ENCODE data around the gene TSPAN9.

Gene TSPAN9

GRCh38 chr12:3275171-3276041 is 198.2 kb downstream of the TSPAN9 start:
- DNase-seq (ENCODE audit: low spot score): peak; percentile 40

- no peak for DNase-seq (ENCODE audit: low spot score)
Measured at GRCh38 chr12:3276226-3276625, 199.0 kb downstream of the TSPAN9 start.

GRCh38 chr12:3277306-3277943 is 200.2 kb downstream of the TSPAN9 start:
- DNase-seq (ENCODE audit: low spot score): no peak

GRCh38 chr12:3278681-3279414 is 201.7 kb downstream of the TSPAN9 start:
- DNase-seq (ENCODE audit: low spot score): no peak

GRCh38 chr12:3279415-3279780 is 202.2 kb downstream of the TSPAN9 start:
- DNase-seq (ENCODE audit: low spot score): no peak

GRCh38 chr12:3279832-3280231 is 202.7 kb downstream of the TSPAN9 start:
- no peak for DNase-seq (ENCODE audit: low spot score)

GRCh38 chr12:3280967-3281366 is 203.8 kb downstream of the TSPAN9 start:
- no peak for DNase-seq (ENCODE audit: low spot score)

- no peak for DNase-seq (ENCODE audit: low spot score)
Measured at GRCh38 chr12:3281588-3282383, 204.6 kb downstream of the TSPAN9 start.

GRCh38 chr12:3282384-3282670 is 205.1 kb downstream of the TSPAN9 start:
- no peak for DNase-seq (ENCODE audit: low spot score)

GRCh38 chr12:3283137-3283680 is 206.0 kb downstream of the TSPAN9 start:
- DNase-seq (ENCODE audit: low spot score): no peak

GRCh38 chr12:3284405-3284804 is 207.2 kb downstream of the TSPAN9 start:
- DNase-seq (ENCODE audit: low spot score): no peak

- no peak for DNase-seq (ENCODE audit: low spot score)
Measured at GRCh38 chr12:3285570-3285969, 208.4 kb downstream of the TSPAN9 start.

- no peak for DNase-seq (ENCODE audit: low spot score)
Measured at GRCh38 chr12:3288690-3289089, 211.5 kb downstream of the TSPAN9 start.

GRCh38 chr12:3289702-3290101 is 212.5 kb downstream of the TSPAN9 start:
- no peak for DNase-seq (ENCODE audit: low spot score)

GRCh38 chr12:3291939-3292338 is 214.8 kb downstream of the TSPAN9 start:
- DNase-seq (ENCODE audit: low spot score): no peak

- no peak for DNase-seq (ENCODE audit: low spot score)
Measured at GRCh38 chr12:3292677-3293412, 215.7 kb downstream of the TSPAN9 start.

GRCh38 chr12:3293446-3294161 is 216.4 kb downstream of the TSPAN9 start:
- no peak for DNase-seq (ENCODE audit: low spot score)

- no peak for DNase-seq (ENCODE audit: low spot score)
Measured at GRCh38 chr12:3294481-3294911, 217.3 kb downstream of the TSPAN9 start.

- DNase-seq (ENCODE audit: low spot score): no peak
Measured at GRCh38 chr12:3295225-3295624, 218.0 kb downstream of the TSPAN9 start.

GRCh38 chr12:3295646-3296408 is 218.6 kb downstream of the TSPAN9 start:
- DNase-seq (ENCODE audit: low spot score): no peak
